Vagina (tissue), 2 donors: ENCODE measurements around the gene AP4E1.

Source experiments
- POLR2A ChIP-seq, 2 donors: fragments of 450-650 bp; IDR thresholded peaks; one replicate each; pipeline ENCODE4 v1.6.1; 2017; ENCODE audit warnings: antibody characterized with exemption in 2 of 2, mild to moderate bottlenecking in 2 of 2, moderate library complexity in 2 of 2
- TF ChIP-seq, protein P1 (sequence below), 3 experiments: fragments of 450-650 bp in 2 of 3; fragments of 200-600 bp in 1 of 3; sonication (generic) in 1 of 3; IDR thresholded peaks; one replicate each; pipeline ENCODE4 v1.5.1; 2017 to 2019; ENCODE audit warnings: antibody characterized with exemption in 3 of 3, mild to moderate bottlenecking in 2 of 3, moderate library complexity in 2 of 3

DNA sequence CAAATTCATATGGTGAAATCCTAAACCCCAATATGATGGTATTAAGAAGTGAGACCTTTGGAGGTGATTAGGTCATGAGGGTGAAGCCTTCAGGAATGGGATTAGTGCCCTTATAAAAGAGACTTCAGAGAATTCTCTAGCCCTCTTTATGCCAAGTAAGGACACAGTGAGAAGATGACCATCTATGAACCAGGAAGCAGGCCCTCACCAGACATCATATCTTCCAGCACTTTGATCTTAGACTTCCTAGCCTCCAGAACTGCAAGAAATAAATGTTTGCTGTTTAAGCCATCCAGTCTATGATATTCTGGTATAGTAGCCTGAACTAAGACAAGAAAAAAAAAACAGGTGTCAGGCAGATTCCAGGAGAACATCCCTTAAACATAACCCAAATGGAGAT, 45.9 kb upstream of the AP4E1 start:
- no peak for TF ChIP-seq POLR2A (IDR thresholded peaks at IDR 0.05)
- TF ChIP-seq, protein P1, sequence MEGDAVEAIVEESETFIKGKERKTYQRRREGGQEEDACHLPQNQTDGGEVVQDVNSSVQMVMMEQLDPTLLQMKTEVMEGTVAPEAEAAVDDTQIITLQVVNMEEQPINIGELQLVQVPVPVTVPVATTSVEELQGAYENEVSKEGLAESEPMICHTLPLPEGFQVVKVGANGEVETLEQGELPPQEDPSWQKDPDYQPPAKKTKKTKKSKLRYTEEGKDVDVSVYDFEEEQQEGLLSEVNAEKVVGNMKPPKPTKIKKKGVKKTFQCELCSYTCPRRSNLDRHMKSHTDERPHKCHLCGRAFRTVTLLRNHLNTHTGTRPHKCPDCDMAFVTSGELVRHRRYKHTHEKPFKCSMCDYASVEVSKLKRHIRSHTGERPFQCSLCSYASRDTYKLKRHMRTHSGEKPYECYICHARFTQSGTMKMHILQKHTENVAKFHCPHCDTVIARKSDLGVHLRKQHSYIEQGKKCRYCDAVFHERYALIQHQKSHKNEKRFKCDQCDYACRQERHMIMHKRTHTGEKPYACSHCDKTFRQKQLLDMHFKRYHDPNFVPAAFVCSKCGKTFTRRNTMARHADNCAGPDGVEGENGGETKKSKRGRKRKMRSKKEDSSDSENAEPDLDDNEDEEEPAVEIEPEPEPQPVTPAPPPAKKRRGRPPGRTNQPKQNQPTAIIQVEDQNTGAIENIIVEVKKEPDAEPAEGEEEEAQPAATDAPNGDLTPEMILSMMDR (IDR thresholded peaks at IDR 0.05), result no peak
